ENCODE measurements around the gene ARHGEF5.
"Not testable (repeated sequence)": the region's sequence is repeated elsewhere in the genome, so short reads cannot be mapped to it uniquely, and the experiment has no call there.

The ARHGEF5 gene

GRCh38 chr7:144384071-144384470 lies 28.9 kb downstream of the ARHGEF5 start:
- DNase-seq (ENCODE audit: low spot score), result peak; percentile 21

DNA sequence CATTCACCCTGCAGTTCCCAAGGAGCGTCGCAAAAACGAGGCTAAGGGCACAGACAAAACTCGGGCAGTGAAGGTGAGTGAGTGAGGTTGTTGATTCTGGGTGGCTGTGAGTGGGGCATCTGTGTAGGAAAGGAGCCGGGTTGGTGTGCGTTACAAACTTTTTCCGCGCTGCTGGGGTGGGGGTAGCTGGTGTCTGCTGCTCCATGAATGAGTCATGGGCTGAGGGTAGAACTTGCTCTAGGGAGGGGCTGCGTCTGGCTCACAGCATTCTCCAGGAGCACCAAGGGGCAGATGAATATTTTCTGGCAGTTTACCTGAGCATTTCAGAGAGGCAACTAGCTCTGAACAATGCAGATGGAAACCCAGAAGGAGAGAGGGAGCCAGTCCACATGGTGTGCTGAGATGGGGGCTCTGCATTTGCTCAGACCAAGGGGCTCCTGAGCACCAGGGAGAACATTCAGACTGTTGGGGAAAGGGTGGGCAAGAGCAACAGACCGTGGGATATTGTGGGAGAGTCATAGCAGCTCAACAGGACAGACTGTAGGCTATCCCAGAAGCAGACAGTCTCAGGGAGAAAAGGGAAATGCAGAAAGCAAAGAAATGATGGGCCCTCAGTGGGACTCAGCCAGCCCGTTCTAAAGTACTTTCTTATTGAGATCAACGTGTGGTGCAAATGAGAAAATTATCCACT lies 29.5 kb downstream of the ARHGEF5 start:
- DNase-seq (ENCODE audit: low spot score), result no peak

DNA sequence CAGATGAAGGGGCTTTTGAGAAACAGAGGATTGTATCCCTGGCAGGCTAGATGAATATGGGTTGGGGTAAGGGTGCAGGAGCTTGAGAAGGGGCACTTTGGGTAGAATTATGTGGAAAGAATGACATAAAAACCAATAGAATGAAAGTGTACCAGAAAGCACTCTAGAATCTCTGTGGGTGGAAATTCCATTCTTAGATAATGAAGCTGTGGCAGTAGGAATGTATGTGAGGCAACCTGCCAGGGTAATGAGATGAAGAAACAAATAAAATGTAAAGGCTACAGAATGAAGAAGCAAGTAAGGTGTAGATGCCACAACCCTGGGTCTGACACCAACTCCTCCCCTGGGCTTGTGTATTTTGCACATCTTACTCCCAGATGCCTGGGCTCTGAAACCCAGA lies 31.5 kb downstream of the ARHGEF5 start:
- DNase-seq (ENCODE audit: low spot score), result no peak

GRCh38 chr7:144388950-144389349 lies 33.7 kb downstream of the ARHGEF5 start:
- no peak for DNase-seq (ENCODE audit: low spot score)

GRCh38 chr7:144390481-144390880 lies 35.3 kb downstream of the ARHGEF5 start:
- DNase-seq (ENCODE audit: low spot score), result no peak

DNA sequence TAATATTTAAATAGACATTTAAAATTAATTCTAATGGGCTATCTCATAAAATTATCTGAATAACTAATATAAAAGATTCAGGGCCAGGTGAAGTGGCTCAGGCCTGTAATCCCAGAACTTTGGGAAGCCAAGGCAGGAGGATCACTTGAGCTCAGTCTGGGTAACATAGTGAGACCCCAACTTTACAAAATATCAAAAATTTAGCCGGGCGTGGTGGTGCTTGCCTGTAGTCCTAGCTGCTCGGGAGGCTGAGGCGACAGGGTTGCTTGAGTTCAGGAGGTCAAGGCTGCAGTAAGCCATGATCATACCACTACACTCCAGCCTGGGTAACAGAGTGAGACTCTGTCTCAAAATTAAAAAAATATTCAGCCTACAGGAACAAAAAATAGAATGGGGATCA lies 35.8 kb downstream of the ARHGEF5 start:
- DNase-seq (ENCODE audit: low spot score), result no peak

DNA sequence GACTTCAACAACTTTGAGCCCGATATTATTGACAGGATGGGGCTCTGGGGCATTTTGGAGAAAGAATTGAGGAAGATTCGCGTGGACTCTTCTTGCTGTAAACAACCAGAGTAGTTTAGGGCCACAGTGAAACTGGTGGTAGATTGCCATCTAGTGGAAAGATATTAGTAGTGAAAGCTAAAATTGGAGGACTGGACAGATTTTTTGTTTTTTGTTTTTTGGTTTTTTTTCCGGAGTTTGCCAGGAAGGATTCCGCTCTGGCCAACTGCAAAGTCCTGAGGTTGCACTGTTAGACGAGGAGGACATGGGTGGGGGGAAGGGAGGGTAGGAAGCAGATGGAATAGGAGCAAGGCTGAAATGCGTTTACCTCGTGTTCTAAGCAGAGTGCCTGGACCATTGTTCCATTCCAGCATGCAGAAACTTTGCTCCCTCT lies 36.6 kb downstream of the ARHGEF5 start:
- DNase-seq (ENCODE audit: low spot score), result peak; percentile 84

GRCh38 chr7:144397086-144397485 lies 41.9 kb downstream of the ARHGEF5 start:
- no peak for DNase-seq (ENCODE audit: low spot score)

DNA sequence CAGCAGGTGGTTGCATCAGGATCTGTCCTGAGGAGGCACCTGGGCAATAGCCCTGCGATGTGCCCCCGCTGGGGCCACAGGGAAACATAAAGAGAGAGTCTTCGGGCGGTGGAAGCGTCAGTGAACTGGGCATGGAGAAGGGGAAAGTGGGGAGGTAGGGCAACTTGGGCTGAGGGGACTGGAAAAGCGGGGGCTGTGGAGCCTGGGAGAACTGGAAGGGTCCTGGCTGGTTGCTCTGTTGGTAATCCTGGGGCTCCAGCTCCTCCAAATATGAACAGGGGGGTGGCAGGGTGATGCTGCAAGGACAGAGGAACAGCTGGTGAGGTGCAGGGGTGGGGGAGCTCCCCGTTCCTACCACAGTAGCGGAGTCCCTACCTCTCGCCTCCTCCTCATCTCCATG lies 43.1 kb downstream of the ARHGEF5 start:
- DNase-seq (ENCODE audit: low spot score), result no peak

- DNase-seq (ENCODE audit: low spot score), result no peak
Measured at GRCh38 chr7:144398911-144399310, 43.7 kb downstream of the ARHGEF5 start.

DNA sequence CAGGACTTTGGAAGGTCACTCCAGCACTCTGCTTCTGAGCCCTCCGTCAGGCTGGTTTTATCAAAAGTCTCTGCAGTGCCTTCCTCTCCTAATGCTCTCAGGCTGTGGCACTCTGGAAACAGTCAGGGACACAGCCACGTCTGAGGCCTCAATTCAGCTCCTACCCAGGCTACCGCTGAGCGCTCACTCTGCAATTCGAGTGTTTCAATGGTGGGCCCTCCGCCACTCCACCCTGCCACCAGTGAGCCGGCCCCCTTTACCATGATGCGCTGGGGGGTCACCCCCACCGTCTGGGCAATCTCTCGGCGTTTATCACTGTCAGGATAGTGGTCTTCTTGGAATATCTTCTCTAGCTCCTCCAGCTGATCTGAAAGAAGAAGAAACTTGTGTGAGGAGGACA lies 44.7 kb downstream of the ARHGEF5 start:
- DNase-seq (ENCODE audit: low spot score), result no peak

DNA sequence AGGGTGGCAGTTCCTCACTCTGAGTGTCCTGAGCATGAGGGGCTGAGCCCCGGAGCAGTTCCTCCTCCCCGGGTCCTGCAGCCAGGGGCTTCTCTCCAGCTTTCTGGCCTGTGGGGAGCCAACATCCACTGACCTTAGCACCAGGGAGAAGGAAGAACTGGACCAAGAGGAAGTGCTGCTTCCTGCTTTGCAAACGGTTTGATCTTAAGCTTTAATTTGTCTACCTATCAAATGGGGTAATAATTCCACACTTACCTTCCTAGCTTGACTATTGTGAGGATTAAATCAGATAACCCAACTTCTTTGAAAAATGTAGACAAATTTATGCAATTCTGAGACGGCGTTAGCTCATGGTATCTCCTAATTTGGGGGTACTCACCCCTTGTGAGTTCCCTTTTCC lies 46.3 kb downstream of the ARHGEF5 start:
- no peak for DNase-seq (ENCODE audit: low spot score)

DNA sequence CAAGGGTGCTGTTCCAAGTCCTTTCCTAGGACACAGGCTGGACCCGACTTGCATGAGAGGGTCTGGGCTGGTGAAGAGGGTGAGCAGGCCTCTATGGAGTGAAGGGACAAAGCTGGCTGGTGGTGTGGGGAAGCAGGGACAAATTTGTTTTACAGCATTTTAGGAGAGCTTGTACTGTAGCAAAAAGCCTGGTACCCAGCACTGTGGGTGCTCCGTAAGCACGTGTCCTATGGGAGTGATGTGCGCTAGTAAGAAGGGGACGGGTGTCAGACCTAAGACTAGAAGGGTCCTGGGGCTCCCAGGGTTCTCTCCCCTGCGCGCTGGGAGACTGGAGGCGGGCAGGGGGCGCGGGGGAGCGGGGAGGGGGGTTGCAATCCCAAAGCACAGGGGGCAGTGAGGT lies 47.9 kb downstream of the ARHGEF5 start:
- DNase-seq (ENCODE audit: low spot score), result no peak

- no peak for DNase-seq (ENCODE audit: low spot score)
Measured at GRCh38 chr7:144403649-144404061, 48.5 kb downstream of the ARHGEF5 start, which contains the start of gene NOBOX. Gene NOBOX (minus strand): TSS chr7:144403693.

DNA sequence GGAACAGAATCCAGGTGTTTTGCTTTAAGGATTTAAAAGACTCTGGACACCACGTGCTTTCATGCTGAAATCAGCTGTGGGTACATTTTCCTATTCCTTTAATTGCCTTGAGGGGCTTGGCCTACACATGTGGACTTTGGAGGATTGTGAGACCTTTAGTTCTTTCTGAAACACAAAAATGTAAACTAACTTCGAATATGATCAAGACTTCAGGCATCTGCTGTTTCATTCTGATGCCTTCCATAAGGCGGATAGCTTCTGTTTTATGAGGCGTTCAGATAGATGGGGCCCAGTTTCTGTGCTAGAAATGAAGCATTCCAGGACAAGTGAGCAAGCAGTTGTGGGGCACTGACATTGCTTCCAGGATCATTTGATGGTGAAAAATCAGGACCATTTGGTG lies 49.7 kb downstream of the ARHGEF5 start:
- no peak for DNase-seq (ENCODE audit: low spot score)

DNA sequence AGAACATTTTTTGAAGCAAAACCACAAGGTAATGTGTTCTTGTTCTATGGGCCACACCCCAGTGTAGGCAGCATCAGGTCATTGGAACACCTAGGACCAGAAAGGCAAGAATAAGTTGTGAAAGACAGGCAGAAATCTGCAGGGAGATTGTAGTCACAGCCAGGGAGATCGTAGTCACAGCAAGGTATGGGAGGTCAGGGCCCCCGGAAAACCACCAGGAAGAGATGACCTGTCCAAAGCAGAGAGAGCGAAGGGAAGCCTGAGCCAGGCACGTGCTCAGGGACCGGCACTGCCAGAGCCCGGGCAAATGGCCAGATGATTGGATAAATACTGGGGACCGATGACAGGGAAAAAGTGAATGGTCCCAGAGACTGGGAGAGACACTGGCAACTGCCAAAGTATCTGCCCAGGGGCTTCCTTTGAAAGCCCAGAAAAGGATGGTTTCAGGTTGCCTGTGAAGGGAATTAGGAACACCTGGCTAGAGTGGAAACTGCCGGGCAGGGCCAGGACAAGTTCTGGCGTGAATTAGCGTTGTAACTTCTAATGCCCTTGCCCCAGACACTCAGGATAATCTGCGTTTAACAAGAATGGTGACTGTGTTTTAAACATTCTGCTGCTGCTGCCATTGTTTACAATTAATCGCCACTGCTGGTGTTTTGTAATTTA lies 52.2 kb downstream of the ARHGEF5 start:
- no peak for DNase-seq (ENCODE audit: low spot score)

- no peak for DNase-seq (ENCODE audit: low spot score)
Measured at GRCh38 chr7:144408121-144408520, 52.9 kb downstream of the ARHGEF5 start.

DNA sequence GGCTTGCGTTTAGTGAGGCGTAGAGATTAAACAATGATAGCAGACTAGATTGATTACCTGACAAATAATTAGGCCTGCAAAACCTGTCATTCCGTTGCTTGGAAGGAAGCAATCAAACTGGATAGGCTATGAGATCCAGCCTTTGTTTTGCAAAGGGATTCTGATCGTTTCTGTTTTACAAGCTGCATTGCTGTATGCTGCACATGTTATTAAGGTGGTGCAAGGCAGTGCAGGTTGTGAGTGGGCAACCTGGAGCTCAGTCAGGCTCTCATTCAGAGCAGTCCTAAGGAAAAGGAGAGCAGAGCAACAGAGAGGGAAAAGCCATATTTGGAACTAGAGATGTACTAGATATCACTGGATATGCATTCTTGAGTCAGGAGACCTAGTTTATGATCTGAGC lies 55.2 kb downstream of the ARHGEF5 start:
- DNase-seq (ENCODE audit: low spot score), result no peak

DNA sequence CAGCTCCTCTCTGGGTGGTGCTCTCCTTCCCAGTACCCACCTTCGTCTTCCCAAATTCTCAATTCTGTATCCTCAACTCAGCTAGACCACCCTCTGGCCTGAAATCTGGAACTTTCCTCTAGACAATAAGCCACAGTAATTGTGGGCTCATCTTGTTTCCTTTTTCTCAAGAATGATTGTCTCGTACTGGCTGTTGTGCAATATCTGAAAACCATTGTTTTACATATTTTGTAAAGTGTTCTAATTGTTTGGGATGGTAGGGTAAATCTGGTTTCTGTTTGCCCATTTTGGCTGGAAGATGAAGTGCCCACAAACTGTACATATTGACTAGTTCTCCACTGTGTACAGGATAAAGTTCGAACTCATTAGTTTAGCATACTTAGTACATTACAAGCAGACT lies 59.6 kb downstream of the ARHGEF5 start:
- DNase-seq (ENCODE audit: low spot score), result no peak

GRCh38 chr7:144415858-144416257 lies 60.7 kb downstream of the ARHGEF5 start:
- DNase-seq (ENCODE audit: low spot score), result no peak

DNA sequence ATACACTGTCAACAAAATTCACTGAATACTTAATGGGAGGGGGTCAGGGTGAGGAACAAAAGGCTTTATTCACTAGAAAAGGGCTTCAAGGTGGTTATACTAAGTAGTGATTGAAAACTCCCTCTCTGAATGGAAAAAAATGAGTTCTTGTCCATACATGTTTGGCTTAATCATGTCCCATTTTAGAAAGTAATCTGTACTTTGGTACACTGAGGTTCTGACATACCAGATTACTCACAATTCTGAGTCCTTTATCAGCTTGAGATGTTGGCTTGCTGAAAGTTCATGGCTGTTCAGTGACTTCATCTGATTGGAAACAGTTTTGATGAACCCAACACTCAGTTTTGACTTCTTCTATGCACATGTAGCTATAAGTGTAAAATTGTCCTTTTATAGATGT lies 61.1 kb downstream of the ARHGEF5 start:
- no peak for DNase-seq (ENCODE audit: low spot score)

- DNase-seq (ENCODE audit: low spot score), result not testable (repeated sequence)
Measured at GRCh38 chr7:144418931-144419330, 63.7 kb downstream of the ARHGEF5 start.

- not testable (repeated sequence) for DNase-seq (ENCODE audit: low spot score)
Measured at GRCh38 chr7:144427539-144427938, 72.3 kb downstream of the ARHGEF5 start.

- DNase-seq (ENCODE audit: low spot score), result no peak
Measured at GRCh38 chr7:144428431-144428830, 73.2 kb downstream of the ARHGEF5 start.

All from RKO (cell line).